ENCODE data around the gene SYNPO2L.
A peak's percentile ranks its signal among the peaks of the same experiment; 100 is the strongest.

Gene SYNPO2L

GRCh38 chr10:73649876-73650536, 5.8 kb downstream of the SYNPO2L start:
- DNase-seq (ENCODE audit: low read depth): no peak

DNA sequence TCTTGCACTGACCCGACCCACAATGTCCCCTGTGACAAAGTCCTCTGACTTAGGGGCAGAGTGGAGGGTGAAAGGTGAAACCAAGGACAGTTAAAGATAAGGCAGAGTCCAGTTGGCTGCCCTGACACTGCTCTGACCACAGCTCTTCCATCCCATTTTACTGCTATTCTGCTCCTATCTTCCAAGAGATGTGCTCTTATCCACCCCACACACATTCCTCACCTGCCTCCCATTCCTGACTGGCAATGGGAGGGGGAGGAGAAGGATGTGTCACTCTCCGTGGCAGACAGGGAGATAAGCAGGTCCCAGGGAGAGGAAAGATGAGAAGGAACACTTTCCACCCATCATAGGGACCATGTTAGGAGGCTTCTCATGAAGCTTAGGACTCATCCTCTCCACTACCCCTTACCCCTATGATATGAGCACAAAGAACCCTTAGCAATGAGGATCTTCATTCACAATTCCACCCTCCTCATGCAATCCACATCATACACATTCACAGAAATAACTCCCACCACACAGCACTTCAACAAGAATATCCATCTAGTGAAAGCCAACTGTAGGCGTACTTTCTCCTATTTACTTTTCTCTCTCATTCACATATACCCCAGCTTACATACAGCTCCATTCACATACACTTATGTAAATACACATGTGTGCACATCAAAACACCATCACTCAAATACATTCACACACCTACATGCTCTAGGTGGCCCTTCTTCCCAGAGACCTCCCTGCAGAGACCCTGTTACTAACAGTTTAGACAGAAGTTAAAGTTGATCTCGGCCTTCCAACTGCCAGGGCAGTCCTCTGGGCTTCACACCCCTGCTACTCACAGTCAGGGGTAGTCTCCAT, 6.6 kb downstream of the SYNPO2L start:
- no peak for DNase-seq (ENCODE audit: low read depth)

GRCh38 chr10:73647875-73648651, 7.8 kb downstream of the SYNPO2L start:
- no peak for DNase-seq (ENCODE audit: low read depth)

GRCh38 chr10:73647211-73647874, 8.5 kb downstream of the SYNPO2L start:
- DNase-seq (ENCODE audit: low read depth): peak; percentile 12

DNA sequence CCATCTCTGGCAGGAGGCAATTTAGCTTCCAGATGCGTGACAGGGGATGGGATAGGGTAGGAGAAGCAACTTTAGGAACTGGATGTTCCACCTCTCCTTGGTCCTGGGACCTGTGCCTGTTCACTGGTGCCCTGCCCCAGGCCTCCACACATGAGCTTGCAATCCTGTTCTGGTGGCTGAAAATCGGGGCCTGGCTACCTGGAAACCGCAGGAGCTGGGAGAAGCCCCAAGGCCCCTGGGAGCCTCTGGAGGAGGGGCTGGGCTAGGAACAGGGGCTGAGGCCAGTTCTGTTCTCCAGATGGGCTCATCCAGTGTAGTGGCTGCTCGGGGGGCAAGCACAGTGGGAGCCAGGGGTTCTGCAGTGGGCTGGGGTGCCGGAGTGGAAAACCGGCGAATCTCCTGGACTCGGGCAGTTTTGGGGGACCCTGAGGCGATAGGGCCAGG, 9.2 kb downstream of the SYNPO2L start:
- no peak for DNase-seq (ENCODE audit: low read depth)

DNA sequence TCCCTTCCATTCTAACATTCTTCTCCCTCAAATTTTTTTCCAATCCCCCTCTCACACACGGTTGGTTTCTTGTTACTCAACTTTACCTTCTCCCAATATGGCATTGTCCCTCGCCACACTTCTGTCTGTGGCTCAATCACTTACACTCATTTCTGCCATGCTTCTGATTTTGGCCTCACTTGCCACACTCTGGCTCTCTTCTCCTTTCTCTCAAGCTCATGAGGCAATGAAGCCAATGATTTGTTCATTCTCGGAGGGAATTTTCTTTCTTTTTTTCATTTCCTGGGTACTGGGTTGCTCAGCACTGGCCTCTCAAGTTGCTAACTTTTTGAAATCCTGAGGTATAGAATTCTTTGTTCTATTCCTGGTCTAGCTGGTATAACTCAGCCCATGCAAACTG, 10.6 kb downstream of the SYNPO2L start:
- DNase-seq (ENCODE audit: low read depth): no peak

DNA sequence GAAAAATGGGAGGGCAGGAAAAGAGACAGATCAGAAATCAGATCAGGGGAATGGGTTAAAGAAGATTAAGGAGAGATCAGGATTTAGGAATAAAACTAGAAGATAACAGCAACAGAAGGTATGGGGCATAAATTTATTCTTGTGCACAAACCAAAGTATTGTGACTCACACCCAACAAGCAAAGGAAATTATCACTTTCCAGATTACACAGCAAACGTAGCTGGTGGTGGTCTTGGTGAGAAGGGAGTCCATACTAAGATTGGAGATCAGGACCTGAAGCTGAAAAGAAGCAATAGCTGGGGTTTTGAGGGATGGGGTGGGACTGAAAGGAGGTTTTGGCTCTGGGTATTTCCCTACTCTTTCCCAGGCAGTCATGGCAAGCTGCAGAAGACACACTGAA, 11.1 kb downstream of the SYNPO2L start:
- DNase-seq (ENCODE audit: low read depth): no peak

- DNase-seq (ENCODE audit: low read depth): peak; percentile 17
Measured at GRCh38 chr10:73644015-73644743, 11.7 kb downstream of the SYNPO2L start.

- DNase-seq (ENCODE audit: low read depth): no peak
Measured at GRCh38 chr10:73643362-73643761, 12.5 kb downstream of the SYNPO2L start.

DNA sequence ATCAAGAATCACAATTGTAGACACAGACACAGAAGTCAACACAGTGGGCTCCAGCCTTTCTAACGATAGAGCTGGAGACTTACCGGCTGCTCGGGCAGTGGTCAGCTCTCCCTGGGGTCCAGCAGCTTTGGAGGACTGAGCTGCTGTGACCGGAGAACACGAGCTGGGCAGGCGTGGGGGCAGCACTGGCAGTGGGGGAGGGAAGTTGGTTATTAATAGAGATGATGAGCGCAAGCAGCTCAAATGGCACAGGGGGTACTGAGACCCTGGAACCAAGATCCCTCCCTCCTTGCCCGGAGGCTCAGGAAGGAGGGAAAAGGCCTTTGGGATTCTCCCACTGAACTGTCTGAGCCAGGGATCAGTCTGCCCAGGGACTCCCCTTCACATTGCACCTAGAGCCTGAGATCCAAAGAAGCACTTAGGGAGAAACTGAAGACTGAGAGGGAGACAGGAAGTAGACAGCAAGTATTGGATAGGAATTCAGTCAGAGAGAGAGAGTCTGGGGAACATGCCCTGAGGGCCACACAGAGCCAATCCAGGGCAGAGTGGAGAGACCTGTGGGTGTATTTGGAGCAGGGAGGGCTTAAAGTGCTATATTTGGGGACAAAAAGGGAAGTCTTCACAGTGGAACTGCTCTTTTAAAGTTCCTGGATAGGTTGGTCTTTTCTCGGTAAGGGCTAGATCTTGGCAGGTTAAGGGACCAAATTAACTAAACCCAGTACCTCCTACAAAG, 14.3 kb downstream of the SYNPO2L start, which contains the start of gene MYOZ1:
Gene MYOZ1 (minus strand): TSS at position 147 of the 733 bp plus-strand sequence. CDS start 1,457 bp downstream, outside the sequence.
- no peak for DNase-seq (ENCODE audit: low read depth)

DNA sequence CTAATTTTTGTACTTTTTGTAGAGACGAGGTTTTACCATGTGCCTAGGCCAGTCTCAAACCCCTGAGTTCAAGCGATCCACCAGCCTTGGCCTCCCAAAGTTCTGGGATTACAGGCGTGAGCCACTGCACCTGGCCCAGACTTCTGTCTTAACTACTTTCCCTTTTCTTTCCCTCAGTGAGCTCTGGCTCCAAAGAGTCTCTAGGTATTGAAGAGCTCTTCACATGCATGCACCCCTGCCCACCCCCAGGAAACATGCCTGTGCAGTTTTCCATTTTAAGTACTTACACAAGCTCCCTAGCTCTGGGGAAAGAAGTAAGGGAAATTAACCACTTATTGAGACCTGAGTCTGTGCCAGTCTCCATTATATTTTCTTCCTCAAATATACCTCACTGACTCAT, 16.5 kb downstream of the SYNPO2L start:
- DNase-seq (ENCODE audit: low read depth): no peak

GRCh38 chr10:73635781-73636180, 20.0 kb downstream of the SYNPO2L start:
- DNase-seq (ENCODE audit: low read depth): no peak

- no peak for DNase-seq (ENCODE audit: low read depth)
Measured at GRCh38 chr10:73634421-73634820, 21.4 kb downstream of the SYNPO2L start.

- no peak for DNase-seq (ENCODE audit: low read depth)
Measured at GRCh38 chr10:73629165-73629564, 26.7 kb downstream of the SYNPO2L start.

DNA sequence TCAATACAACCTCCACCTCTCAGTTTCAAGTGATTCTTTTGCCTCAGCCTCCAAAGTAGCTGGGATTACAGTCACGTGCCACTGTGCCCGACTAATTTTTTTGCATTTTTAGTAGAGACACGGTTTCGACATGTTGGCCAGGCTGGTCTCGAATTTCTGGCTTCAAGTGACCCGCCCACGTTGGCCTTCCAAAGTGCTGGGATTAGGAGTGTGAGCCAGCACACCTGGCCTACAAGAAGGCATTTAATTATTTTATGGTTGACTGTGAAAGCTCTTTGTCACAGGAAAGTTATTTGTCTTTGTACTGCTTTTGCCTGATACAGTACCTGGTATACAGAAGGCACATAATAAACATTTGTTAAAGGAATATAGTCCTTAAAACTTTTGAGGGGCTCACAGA, 27.4 kb downstream of the SYNPO2L start:
- DNase-seq (ENCODE audit: low read depth): no peak

DNA sequence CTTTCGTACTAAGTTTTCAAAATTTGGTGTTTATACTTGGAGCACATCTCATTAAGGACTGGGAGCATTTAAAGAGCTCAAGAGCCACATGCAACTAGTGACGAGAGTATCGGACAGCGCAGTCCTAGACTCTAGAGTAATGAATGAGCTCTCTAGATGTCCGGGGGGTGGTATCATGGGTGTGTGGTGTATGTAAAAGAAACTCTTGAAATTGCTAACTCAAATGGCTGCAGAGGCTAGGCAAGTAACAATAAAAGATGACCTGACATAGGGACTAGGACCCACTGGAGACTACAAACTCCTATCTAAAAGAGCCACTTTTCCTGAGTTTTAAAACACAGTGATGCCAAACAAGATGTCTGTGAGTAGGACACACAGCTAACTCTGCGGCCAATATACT, 28.5 kb downstream of the SYNPO2L start:
- no peak for DNase-seq (ENCODE audit: low read depth)

GRCh38 chr10:73625884-73626752, 29.7 kb downstream of the SYNPO2L start:
- DNase-seq (ENCODE audit: low read depth): peak; percentile 84

GRCh38 chr10:73625004-73625883, 30.6 kb downstream of the SYNPO2L start:
- DNase-seq (ENCODE audit: low read depth): peak; percentile 6

DNA sequence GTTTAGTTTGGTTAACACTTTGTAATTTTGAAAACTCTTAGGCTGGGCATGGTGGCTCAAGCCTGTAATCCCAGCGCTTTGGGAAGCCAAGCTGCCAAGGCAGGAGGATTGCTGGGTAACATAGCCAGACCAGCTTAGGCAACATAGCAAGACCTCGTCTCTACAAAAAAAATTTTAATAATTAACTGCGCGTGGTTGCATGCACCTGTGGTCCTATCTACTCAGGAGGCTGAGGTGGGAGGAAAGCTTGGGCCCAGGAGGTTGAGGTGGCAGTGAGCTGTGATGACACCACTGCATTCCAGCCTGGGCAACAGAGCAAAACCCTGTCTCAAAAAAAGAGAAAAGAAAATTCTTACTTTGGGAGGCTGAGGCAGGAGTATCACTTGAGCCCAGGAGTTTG, 32.8 kb downstream of the SYNPO2L start:
- DNase-seq (ENCODE audit: low read depth): no peak

All from activated T-cell treated with anti-CD3 and anti-CD28 coated beads for 48 hours (primary cell).